NT2/D1 (cell line): Measurements from ENCODE around the gene HERC3.

ENCODE experiments used
- DNase-seq: peaks from one replicate; pipeline ENCODE4 v3.0.0-alpha.2; 2011; ENCODE audit warnings: low read depth, low spot score
- H3K27me3 ChIP-seq: 2 replicates; pipeline ENCODE4 v1.6.0; 2011; ENCODE audit warnings: mild to moderate bottlenecking; ENCODE audit not compliant: insufficient read length, insufficient read depth
- H3K36me3 ChIP-seq: 2 replicates; pipeline ENCODE4 v1.6.1; 2011; ENCODE audit warnings: mild to moderate bottlenecking, low read length, mixed read lengths; ENCODE audit not compliant: insufficient read depth, insufficient read length
- H3K4me1 ChIP-seq: 2 replicates; pipeline ENCODE4 v1.5.1; 2011; ENCODE audit not compliant: insufficient read depth, insufficient read length
- H3K4me3 ChIP-seq: 2 replicates; pipeline ENCODE4 v1.5.1; 2011; ENCODE audit warnings: low read depth; ENCODE audit not compliant: insufficient read length
- H3K9ac ChIP-seq: 2 replicates; pipeline ENCODE4 v1.6.0; 2011; ENCODE audit warnings: low read depth; ENCODE audit not compliant: insufficient read length
- H3K9me3 ChIP-seq: 2 replicates; pipeline ENCODE4 v1.5.1; 2011; ENCODE audit warnings: mild to moderate bottlenecking, low read length; ENCODE audit not compliant: insufficient read depth
- SUZ12 ChIP-seq: IDR thresholded peaks from 2 replicates; pipeline ENCODE4 v1.6.1; 2011; ENCODE audit not compliant: insufficient read length, insufficient read depth; ENCODE audit errors: extremely low read depth
- YY1 ChIP-seq: IDR thresholded peaks from 2 replicates; pipeline ENCODE4 v1.6.1; 2011; ENCODE audit not compliant: insufficient read length, insufficient read depth
- ZNF274 ChIP-seq: IDR thresholded peaks from 2 replicates; pipeline ENCODE4 v1.6.1; 2011; ENCODE audit warnings: mild to moderate bottlenecking, low read depth, low read length

The HERC3 gene

DNA sequence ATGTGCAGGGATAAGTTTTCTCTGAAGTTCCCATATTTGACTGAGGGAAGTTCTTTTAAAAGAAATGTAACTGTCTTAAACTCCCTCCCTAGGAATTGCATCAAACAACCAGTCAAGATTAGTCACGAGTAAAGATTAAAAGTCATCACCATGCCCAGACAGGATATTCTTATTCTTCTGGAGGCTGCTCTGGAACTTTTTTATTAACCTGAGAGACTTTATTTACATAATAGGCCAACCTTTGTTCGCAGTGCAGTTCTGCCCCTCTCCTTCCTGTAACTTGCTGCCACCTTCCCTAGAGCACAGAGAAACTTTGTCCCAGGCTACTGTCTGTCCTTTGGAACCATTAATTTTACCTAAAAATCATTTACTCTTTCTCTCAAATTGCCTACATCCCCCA, 9.8 kb upstream of the HERC3 start:
- no peaks in the 10 kb centered on the region for H3K4me1 ChIP-seq
- no peak overlapping the region for H3K4me3 ChIP-seq
- H3K36me3 ChIP-seq: no peaks in the 10 kb centered on the region
- H3K9ac ChIP-seq: no peak overlapping the region
- TF ChIP-seq SUZ12 (no peak), YY1 (no peak), ZNF274 (no peak)
- H3K9me3 ChIP-seq: no peaks in the 10 kb centered on the region
- DNase-seq: no peak
- H3K27me3 ChIP-seq: no peaks in the 10 kb centered on the region

DNA sequence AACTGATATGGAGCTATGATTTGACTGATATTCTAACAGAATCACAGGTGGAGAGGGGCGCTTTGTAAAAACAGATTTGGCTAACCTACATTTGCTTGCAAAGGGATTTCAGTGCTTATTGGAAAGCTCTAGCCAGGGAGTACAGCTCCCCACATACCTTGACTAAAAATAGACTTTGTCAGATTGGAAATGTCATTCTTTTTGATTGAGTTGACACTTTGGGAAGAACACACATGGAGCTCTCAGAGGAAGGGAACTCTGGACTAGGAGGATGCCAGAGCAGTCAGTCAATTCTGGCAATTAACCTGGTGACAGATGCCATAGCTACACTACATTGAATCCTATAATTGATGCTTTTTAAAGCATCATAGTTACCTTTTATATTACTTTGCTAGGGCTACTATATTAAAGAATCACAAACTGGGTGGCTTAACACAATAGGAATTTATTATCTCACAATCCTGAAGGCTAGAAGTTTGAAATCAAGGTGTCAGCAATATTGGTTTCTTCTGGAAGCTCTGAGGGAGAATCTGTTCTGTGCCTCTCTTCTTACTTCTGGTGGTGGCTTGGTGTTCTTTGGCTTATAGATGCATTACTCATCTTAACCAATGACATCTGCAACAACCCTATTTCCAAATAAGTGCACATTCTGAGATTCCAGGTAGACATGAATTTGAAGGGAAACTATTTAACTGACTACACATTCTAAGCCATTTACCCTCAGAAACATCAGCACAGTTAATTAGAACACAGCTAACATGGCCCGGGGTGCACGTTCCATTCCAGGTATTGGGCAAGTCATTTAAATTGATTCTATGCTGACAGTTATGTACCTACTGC, 8.4 kb upstream of the HERC3 start:
- peaks cover 4% of the 10 kb centered on the region for H3K27me3 ChIP-seq
- no peak overlapping the region for H3K4me3 ChIP-seq
- H3K9ac ChIP-seq: no peak overlapping the region
- TF ChIP-seq YY1 (no peak), ZNF274 (no peak), SUZ12 (no peak)
- no peaks in the 10 kb centered on the region for H3K36me3 ChIP-seq
- no peak for DNase-seq
- no peaks in the 10 kb centered on the region for H3K4me1 ChIP-seq
- no peaks in the 10 kb centered on the region for H3K9me3 ChIP-seq

DNA sequence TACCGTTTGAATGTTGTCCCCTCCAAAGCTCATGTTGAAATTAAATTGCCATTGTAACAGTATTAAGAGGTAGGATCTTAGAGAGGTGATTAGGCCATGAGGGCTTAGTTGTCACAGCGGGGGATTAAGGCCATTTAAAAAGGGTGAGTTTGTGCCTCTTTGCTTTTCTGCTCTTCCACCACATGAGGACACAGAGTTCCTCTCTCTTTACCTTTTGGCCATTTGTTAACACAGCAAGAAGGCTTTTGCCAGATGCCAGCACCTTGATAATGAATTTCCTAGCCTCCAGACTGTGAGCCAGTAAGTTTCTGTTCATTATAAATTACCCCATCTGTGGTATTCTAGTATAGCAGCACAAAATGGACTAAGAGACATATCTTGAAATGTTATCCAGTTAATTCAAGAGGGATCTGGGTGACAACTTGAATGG, 7.8 kb upstream of the HERC3 start:
- Histone ChIP-seq H3K27me3 (peaks cover 4% of the 10 kb centered on the region), H3K36me3 (no peaks in the 10 kb centered on the region), H3K9me3 (no peaks in the 10 kb centered on the region), H3K4me3 (no peak overlapping the region), H3K9ac (no peak overlapping the region), H3K4me1 (no peaks in the 10 kb centered on the region)
- TF ChIP-seq ZNF274: no peak
- no peak for TF ChIP-seq YY1
- TF ChIP-seq SUZ12: no peak
- DNase-seq: no peak

DNA sequence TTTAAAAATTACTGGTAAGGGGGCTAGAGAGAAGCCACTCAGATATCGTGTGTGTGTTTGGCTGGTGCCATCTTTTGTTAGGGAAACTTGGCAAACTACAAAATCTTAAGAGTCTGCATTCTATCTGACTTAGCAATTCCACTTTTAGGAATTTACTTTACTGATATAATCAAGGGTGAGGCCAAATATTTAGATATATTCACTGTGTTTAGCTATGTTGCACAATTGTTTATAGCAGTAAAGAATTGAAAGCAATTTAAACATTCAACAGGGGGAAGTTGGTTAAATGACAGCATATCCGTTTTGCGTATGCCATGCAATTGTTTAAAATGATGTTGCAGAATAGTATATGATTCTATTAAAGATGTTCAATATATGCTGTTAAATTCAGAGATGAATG, 6.4 kb upstream of the HERC3 start:
- H3K4me3 ChIP-seq: no peak overlapping the region
- no peak for DNase-seq
- H3K36me3 ChIP-seq: no peaks in the 10 kb centered on the region
- no peak overlapping the region for H3K9ac ChIP-seq
- peaks cover 10% of the 10 kb centered on the region for H3K27me3 ChIP-seq
- H3K9me3 ChIP-seq: no peaks in the 10 kb centered on the region
- no peaks in the 10 kb centered on the region for H3K4me1 ChIP-seq
- no peak for TF ChIP-seq ZNF274
- no peak for TF ChIP-seq SUZ12
- TF ChIP-seq YY1: no peak

GRCh38 chr4:88587306-88587705, 5.0 kb upstream of the HERC3 start:
- peaks cover 15% of the 10 kb centered on the region for H3K27me3 ChIP-seq
- H3K36me3 ChIP-seq: no peaks in the 10 kb centered on the region
- no peaks in the 10 kb centered on the region for H3K9me3 ChIP-seq
- H3K4me3 ChIP-seq: no peak overlapping the region
- H3K9ac ChIP-seq: no peak overlapping the region
- TF ChIP-seq YY1 (no peak), SUZ12 (no peak), ZNF274 (no peak)
- no peak for DNase-seq
- no peaks in the 10 kb centered on the region for H3K4me1 ChIP-seq

GRCh38 chr4:88592600-88593448, 544 bp downstream of the HERC3 start:
- Histone ChIP-seq H3K9ac (peak overlapping the region; percentile 64), H3K36me3 (no peaks in the 10 kb centered on the region), H3K27me3 (peaks cover 35% of the 10 kb centered on the region), H3K4me3 (peak overlapping the region; percentile 62), H3K4me1 (no peaks in the 10 kb centered on the region), H3K9me3 (no peaks in the 10 kb centered on the region)
- TF ChIP-seq SUZ12 (no peak), YY1 (no peak), ZNF274 (no peak)
- no peak for DNase-seq

DNA sequence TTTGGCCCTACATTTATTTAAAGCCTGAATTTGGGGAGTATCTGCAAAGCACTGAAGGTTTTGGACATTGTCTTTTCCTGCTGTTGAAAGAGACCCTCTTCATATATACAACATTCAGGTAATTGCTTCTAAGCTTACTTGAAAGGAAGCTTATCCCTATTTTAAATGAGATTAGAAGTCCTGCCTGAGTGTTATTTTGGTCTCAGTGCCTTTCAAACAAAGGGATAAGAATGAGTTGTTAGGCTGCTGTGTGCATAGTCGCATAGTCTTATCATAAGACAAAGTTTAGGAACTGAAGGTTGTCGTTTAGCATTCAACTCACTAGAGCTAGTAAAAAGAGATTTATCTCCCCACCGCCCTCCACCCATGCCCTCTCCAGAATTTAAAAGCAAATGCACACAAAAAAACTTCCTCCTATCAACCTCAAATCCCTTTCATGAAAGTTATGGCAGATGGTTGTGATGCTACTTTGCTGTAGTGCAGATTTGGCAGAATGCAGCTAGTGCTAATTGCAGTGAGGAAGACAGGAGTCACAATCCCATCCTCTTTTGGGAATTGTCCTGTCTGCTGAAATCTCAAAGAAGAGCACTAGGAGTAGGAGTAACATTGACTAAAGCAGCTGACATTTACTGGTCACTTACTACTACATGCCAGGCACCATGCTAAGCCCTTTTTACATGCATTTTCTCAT, 5.8 kb downstream of the HERC3 start:
- TF ChIP-seq YY1 (no peak), ZNF274 (no peak), SUZ12 (no peak)
- H3K36me3 ChIP-seq: no peaks in the 10 kb centered on the region
- H3K9ac ChIP-seq: no peak overlapping the region
- no peaks in the 10 kb centered on the region for H3K9me3 ChIP-seq
- DNase-seq: no peak
- H3K4me1 ChIP-seq: peaks cover 2% of the 10 kb centered on the region
- no peak overlapping the region for H3K4me3 ChIP-seq
- H3K27me3 ChIP-seq: peaks cover 16% of the 10 kb centered on the region
